ENCODE data around the gene FGD4.

GRCh38 chr12:32605326-32606095, 206.2 kb downstream of the FGD4 start:
- TF ChIP-seq POLR2AphosphoS5 (IDR thresholded peaks at IDR 0.05; ENCODE audit: borderline replicate concordance, low read depth, low read length) (no peak), EZH2 (IDR thresholded peaks at IDR 0.05) (no peak)
